ENCODE data around the gene TBL1X. TPM values are rescaled to one million over a fixed set of nuclear protein-coding genes. Genes with fewer than 3 reads are reported as not detected.

The TBL1X gene
- total and polyA plus RNA-seq, 2 of the 13 experiments (the other 11 are each of a cell fraction or from before 2014, with no cell fraction given): 17.6 to 19.9 TPM

DNA sequence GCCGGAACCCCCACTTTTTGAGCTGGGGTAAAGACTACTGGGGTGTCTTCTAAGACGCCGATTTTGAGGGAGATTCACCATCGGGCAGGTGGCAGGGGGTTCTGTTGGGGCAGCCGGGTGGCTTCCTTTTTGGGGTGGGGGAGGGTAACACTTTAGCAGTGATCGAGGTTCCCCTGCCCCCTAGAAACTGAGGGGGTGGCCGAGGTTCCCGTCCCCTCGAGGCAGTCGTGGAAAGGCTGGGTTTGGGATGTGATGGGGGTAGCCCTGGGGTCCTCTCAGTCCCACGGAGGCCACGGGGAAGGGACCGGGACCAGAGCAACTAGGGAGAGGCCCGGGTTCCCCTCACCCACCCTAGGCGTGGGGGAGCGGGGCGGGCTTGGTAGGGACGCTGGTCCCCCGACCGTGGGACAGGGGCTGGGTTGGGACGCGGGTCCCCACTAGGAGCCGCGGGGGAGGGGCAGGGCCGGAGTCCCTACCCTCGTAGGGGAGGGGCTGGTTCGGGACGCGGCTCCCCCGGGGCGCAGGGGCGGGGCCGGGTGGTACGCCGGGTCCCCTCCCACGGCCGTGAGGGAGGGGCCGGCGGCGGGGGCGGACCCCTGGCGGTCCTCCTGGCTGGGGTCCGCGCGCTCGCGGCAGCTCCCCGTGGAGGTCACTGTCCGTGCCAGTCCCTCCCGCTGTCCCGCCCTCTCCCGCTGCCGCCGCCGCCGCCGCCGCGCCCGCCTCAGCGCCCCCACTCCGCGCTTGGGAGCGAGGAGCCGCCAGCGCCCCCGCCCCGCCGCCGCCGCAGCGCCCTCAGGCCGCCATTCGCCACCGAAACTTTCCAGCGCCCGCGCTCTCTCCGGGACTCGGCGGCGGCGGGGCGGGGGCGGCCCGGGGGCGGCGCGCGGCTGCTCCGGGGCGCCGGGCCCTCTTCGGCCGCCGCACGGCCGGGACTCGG is at the start of gene TBL1X (continued):
- TF ChIP-seq SOX6 (IDR thresholded peaks at IDR 0.05) (no peak), SOX6 (CRISPR knock-in tag; IDR thresholded peaks at IDR 0.05) (peak; percentile 20; the same call in 1 of the 2 replicates), WIZ (CRISPR knock-in tag; IDR thresholded peaks at IDR 0.05) (no peak), ZNF567 (CRISPR knock-in tag; IDR thresholded peaks at IDR 0.05; ENCODE audit: borderline replicate concordance) (no peak)
- TF ChIP-seq, protein P1, sequence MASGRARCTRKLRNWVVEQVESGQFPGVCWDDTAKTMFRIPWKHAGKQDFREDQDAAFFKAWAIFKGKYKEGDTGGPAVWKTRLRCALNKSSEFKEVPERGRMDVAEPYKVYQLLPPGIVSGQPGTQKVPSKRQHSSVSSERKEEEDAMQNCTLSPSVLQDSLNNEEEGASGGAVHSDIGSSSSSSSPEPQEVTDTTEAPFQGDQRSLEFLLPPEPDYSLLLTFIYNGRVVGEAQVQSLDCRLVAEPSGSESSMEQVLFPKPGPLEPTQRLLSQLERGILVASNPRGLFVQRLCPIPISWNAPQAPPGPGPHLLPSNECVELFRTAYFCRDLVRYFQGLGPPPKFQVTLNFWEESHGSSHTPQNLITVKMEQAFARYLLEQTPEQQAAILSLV (CRISPR knock-in tag; IDR thresholded peaks at IDR 0.05; ENCODE audit: borderline replicate concordance): no peak
- TF ChIP-seq, protein P2, sequence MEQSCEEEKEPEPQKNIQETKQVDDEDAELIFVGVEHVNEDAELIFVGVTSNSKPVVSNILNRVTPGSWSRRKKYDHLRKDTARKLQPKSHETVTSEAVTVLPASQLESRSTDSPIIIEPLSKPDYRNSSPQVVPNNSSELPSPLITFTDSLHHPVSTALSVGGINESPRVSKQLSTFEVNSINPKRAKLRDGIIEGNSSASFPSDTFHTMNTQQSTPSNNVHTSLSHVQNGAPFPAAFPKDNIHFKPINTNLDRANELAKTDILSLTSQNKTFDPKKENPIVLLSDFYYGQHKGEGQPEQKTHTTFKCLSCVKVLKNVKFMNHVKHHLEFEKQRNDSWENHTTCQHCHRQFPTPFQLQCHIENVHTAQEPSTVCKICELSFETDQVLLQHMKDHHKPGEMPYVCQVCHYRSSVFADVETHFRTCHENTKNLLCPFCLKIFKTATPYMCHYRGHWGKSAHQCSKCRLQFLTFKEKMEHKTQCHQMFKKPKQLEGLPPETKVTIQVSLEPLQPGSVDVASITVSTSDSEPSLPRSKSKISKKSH (CRISPR knock-in tag; IDR thresholded peaks at IDR 0.05; ENCODE audit: borderline replicate concordance): no peak

DNA sequence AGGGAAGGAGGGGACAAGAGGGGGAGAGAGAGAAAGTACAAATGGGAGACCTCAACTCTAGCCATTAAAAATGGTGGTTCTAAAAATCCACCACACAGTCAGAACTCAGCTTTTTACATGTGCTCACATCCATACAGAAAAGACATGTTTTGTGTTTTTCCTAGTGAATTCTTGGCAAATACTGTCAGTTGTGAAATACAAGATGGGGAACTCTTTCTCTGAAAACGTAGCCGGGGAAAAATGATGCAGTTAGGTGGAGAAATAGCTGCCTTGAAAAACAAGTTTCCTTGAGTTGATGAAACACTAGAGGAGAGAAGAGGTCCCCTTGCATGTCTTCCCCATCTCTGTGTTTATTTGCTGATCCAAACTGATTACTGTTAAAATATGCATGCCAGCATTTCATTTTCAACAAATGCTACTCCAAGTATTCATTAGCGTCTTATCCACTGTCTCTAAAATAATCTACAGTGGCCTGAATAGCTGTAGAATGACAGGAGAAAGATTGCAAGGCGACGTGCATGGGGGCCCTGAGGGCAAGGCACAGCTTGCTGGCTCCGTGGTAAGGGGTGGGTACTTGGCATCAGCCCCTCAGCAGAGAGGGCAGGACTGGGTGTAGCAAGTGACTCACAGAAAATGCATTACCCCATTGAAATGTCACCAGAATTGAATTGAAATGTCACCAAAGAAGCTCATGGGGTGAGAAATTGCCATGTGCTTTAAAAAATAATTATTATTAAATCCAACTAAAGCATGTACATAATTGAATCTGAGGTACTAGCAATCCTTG is 48.1 kb upstream of the TBL1X start:
- no peak for ATAC-seq
- Histone ChIP-seq H3K4me2 (ENCODE audit: low read depth, low read length) (no peak overlapping the region), H2AFZ (ENCODE audit: low read length) (no peak overlapping the region), H3K27me3 (ENCODE audit: control insufficient read depth in 1 of 2, insufficient read depth in 2 of 2, low read length in 2 of 2) (no peaks in the 10 kb centered on the region; a peak in 1 of 5 replicates), H3K9ac (ENCODE audit: insufficient read depth, low read depth, low read length) (no peak overlapping the region), H3K4me3 (replicated peaks in 1 of 3; ENCODE audit: insufficient read depth in 1 of 3, low read depth in 2 of 3, low read length in 3 of 3) (no peak overlapping the region), H3K9me3 (ENCODE audit: low read length) (no peaks in the 10 kb centered on the region), H3K79me2 (ENCODE audit: insufficient read depth, low read length) (no peaks in the 10 kb centered on the region), H3K4me1 (ENCODE audit: insufficient read depth, low read length) (no peaks in the 10 kb centered on the region), H3K36me3 (replicated peaks in 1 of 2; ENCODE audit: control insufficient read depth in 1 of 2, insufficient read depth in 2 of 2, low read length in 2 of 2) (no peaks in the 10 kb centered on the region), H4K20me1 (ENCODE audit: insufficient read depth, low read length) (no peaks in the 10 kb centered on the region), H3K27ac (ENCODE audit: extremely low read length, insufficient read depth, low read length) (no peak overlapping the region)
- 16% methylated on average over 6 of the region's 6 CpGs for WGBS (ENCODE audit: low lambda C conversion rate)
- CTCF ChIA-PET (ENCODE audit: low intra/inter-chr PET ratio, low total read pairs): no interaction called here
- intact Hi-C loops (cut with micrococcal nuclease; ENCODE audit: unreplicated experiment) (no loop called here), in situ Hi-C loops (cut with HindIII; ENCODE audit: extremely low pct_ligation_motif_present, low pct_unique_long_range_greater_than_20kb) (no loop called here)
- no peak for FAIRE-seq
- POLR2A ChIA-PET: no interaction called here
- no peak for DNase-seq (ENCODE audit: low spot score)
- BruUV-seq (replicated peaks): no TSS peak
- TF ChIP-seq, protein P3, sequence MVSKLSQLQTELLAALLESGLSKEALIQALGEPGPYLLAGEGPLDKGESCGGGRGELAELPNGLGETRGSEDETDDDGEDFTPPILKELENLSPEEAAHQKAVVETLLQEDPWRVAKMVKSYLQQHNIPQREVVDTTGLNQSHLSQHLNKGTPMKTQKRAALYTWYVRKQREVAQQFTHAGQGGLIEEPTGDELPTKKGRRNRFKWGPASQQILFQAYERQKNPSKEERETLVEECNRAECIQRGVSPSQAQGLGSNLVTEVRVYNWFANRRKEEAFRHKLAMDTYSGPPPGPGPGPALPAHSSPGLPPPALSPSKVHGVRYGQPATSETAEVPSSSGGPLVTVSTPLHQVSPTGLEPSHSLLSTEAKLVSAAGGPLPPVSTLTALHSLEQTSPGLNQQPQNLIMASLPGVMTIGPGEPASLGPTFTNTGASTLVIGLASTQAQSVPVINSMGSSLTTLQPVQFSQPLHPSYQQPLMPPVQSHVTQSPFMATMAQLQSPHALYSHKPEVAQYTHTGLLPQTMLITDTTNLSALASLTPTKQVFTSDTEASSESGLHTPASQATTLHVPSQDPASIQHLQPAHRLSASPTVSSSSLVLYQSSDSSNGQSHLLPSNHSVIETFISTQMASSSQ (IDR thresholded peaks at IDR 0.05; ENCODE audit: low read depth): no peak
- TF ChIP-seq, protein P3 (CRISPR knock-in tag; IDR thresholded peaks at IDR 0.05; ENCODE audit: borderline replicate concordance): no peak
- TF ChIP-seq ZNF230 (CRISPR knock-in tag; IDR thresholded peaks at IDR 0.05) (no peak), ZNF205 (CRISPR knock-in tag; IDR thresholded peaks at IDR 0.05) (no peak), GABPB1 (CRISPR knock-in tag; IDR thresholded peaks at IDR 0.05) (no peak), ZNF746 (CRISPR knock-in tag; IDR thresholded peaks at IDR 0.05) (no peak), TBX2 (CRISPR knock-in tag; IDR thresholded peaks at IDR 0.05; ENCODE audit: borderline replicate concordance) (no peak), TEAD2 (CRISPR knock-in tag; IDR thresholded peaks at IDR 0.05) (no peak), ZEB1 (IDR thresholded peaks at IDR 0.05; ENCODE audit: insufficient replicate concordance, low read depth) (no peak)
